ENCODE data around the gene ARFRP1.
"Not testable (repeated sequence)": the region's sequence is repeated elsewhere in the genome, so short reads cannot be mapped to it uniquely, and the experiment has no call there.

ARFRP1 gene

DNA sequence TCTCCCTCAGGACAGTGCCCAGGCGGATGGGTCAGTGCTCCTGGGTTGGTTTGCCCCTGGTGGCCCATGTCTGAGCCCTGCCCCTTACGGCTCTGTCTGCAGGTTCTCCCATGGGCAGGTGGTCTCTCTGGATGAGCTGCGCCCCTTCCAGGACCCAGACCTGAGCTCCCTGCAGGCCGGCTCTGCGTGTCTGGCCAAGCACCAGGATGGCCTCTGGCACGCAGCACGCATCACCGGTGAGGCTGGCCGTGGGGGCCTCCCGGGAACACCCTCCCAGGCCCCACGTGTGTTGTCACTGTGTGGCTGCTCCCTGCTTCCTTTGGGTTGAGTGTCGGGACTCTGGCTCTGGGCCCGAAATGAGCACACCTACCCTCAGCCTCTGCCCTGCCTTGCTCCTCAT is 25.3 kb upstream of the ARFRP1 start:
- no peak for TF ChIP-seq CTCF (IDR thresholded peaks at IDR 0.05; ENCODE audit: poor library complexity, severe bottlenecking)
- H3K27ac ChIP-seq (ENCODE audit: poor library complexity, severe bottlenecking): no peak overlapping the region
- DNase-seq (ENCODE audit: low spot score) (peak; percentile 87), ATAC-seq (ENCODE audit: low read depth) (no peak)
- no peaks in the 10 kb centered on the region for H3K27me3 ChIP-seq (ENCODE audit: insufficient read depth, poor library complexity, severe bottlenecking)
- H3K4me1 ChIP-seq (ENCODE audit: insufficient read depth, poor library complexity, severe bottlenecking): no peaks in the 10 kb centered on the region
- H3K36me3 ChIP-seq (ENCODE audit: low read depth): peaks cover 51% of the 10 kb centered on the region
- no peak overlapping the region for H3K4me3 ChIP-seq (ENCODE audit: severe bottlenecking)
- H3K9me3 ChIP-seq (ENCODE audit: severe bottlenecking): no peaks in the 10 kb centered on the region

GRCh38 chr20:63732118-63733095 is 24.6 kb upstream of the ARFRP1 start:
- no peaks in the 10 kb centered on the region for H3K4me1 ChIP-seq (ENCODE audit: insufficient read depth, poor library complexity, severe bottlenecking)

GRCh38 chr20:63731410-63731809 is 23.6 kb upstream of the ARFRP1 start:
- H3K4me3 ChIP-seq (ENCODE audit: severe bottlenecking): no peak overlapping the region
- no peak overlapping the region for H3K27ac ChIP-seq (ENCODE audit: poor library complexity, severe bottlenecking)
- H3K4me1 ChIP-seq (ENCODE audit: insufficient read depth, poor library complexity, severe bottlenecking): no peaks in the 10 kb centered on the region
- H3K36me3 ChIP-seq (ENCODE audit: low read depth): peaks cover 63% of the 10 kb centered on the region
- DNase-seq (ENCODE audit: low spot score) (peak; percentile 19), ATAC-seq (ENCODE audit: low read depth) (no peak)
- H3K27me3 ChIP-seq (ENCODE audit: insufficient read depth, poor library complexity, severe bottlenecking): no peaks in the 10 kb centered on the region
- no peak for TF ChIP-seq CTCF (IDR thresholded peaks at IDR 0.05; ENCODE audit: poor library complexity, severe bottlenecking)
- no peaks in the 10 kb centered on the region for H3K9me3 ChIP-seq (ENCODE audit: severe bottlenecking)

More at GRCh38 chr20:63732118-63733095, 24.6 kb upstream of the ARFRP1 start:
- no peaks in the 10 kb centered on the region for H3K9me3 ChIP-seq (ENCODE audit: severe bottlenecking)
- no peaks in the 10 kb centered on the region for H3K27me3 ChIP-seq (ENCODE audit: insufficient read depth, poor library complexity, severe bottlenecking)
- peaks cover 54% of the 10 kb centered on the region for H3K36me3 ChIP-seq (ENCODE audit: low read depth)
- peak; percentile 78 for DNase-seq (ENCODE audit: low spot score)
- no peak for ATAC-seq (ENCODE audit: low read depth)
- no peak overlapping the region for H3K27ac ChIP-seq (ENCODE audit: poor library complexity, severe bottlenecking)
- no peak overlapping the region for H3K4me3 ChIP-seq (ENCODE audit: severe bottlenecking)
- TF ChIP-seq CTCF (IDR thresholded peaks at IDR 0.05; ENCODE audit: poor library complexity, severe bottlenecking): no peak

- not testable (repeated sequence) for H3K4me3 ChIP-seq (ENCODE audit: severe bottlenecking); H3K9me3 ChIP-seq (ENCODE audit: severe bottlenecking); ATAC-seq (ENCODE audit: low read depth); H3K27ac ChIP-seq (ENCODE audit: poor library complexity, severe bottlenecking); H3K27me3 ChIP-seq (ENCODE audit: insufficient read depth, poor library complexity, severe bottlenecking); H3K4me1 ChIP-seq (ENCODE audit: insufficient read depth, poor library complexity, severe bottlenecking)
- peaks cover 66% of the 10 kb centered on the region for H3K36me3 ChIP-seq (ENCODE audit: low read depth)
- peak; percentile 81 for DNase-seq (ENCODE audit: low spot score)
These were observed 22.5 kb upstream of the ARFRP1 start for GRCh38 chr20:63730189-63730733.

- not testable (repeated sequence) for H3K4me3 ChIP-seq (ENCODE audit: severe bottlenecking); ATAC-seq (ENCODE audit: low read depth); H3K27ac ChIP-seq (ENCODE audit: poor library complexity, severe bottlenecking); H3K27me3 ChIP-seq (ENCODE audit: insufficient read depth, poor library complexity, severe bottlenecking); DNase-seq (ENCODE audit: low spot score); H3K4me1 ChIP-seq (ENCODE audit: insufficient read depth, poor library complexity, severe bottlenecking)
- Histone ChIP-seq H3K9me3 (ENCODE audit: severe bottlenecking) (peaks cover 17% of the 10 kb centered on the region), H3K36me3 (ENCODE audit: low read depth) (peaks cover 74% of the 10 kb centered on the region)
These were observed 15.3 kb upstream of the ARFRP1 start for GRCh38 chr20:63722967-63723622.
